K562 (cell line): Measurements from ENCODE around the gene LYST. TPM values are rescaled to one million over a fixed set of nuclear protein-coding genes. Genes with fewer than 3 reads are reported as not detected.

Experiments used
- ATAC-seq: fragments of 200-7000 bp; cut with Tn5 transposase; 3 replicates; pipeline ENCODE4 v1.9.1; 2020; ENCODE audit warnings: moderate library complexity
- BruUV-seq: library from RNA; stranded (reverse); fragments of 400-500 nt; replicated peaks from 2 replicates; lab custom pipeline; 2021; lab: Mats Ljungman, UMichigan
- CTCF ChIA-PET: fragments of 300-600 bp; formaldehyde crosslinking; extraction: SDS; loops from one replicate; lab custom pipeline; 2021; ENCODE audit warnings: low intra/inter-chr PET ratio; lab: Yijun Ruan, JAX
- POLR2A ChIA-PET: fragments of 300-600, 350-650 bp; sonication (Branson Sonifier 250); formaldehyde crosslinking; extraction: SDS; loops from one replicate; lab custom pipeline; 2021; ENCODE audit warnings: antibody characterized with exemption, inconsistent platforms; lab: Yijun Ruan, JAX
- DNase-seq, 4 experiments: peaks; one replicate each; pipeline versions ENCODE4 v3.0.0 to v3.0.0-alpha.2; 2011 to 2018; ENCODE audit warnings: low spot score in 3 of 4, mixed read lengths in 3 of 4; ENCODE audit errors: extremely low read depth in 1 of 4
- FAIRE-seq: peaks from 2 replicates; lab custom pipeline; 2011; peaks lifted over from hg19 to GRCh38; lab: Jason Lieb, UNC
- H2AFZ ChIP-seq: 2 replicates; pipeline ENCODE4 v1.6.0; 2011; ENCODE audit warnings: low read depth, low read length, control low read depth, inconsistent platforms
- H3K27ac ChIP-seq: fragments of 200-600 bp; 3 replicates; pipeline ENCODE4 v1.8.0; 2011; ENCODE audit warnings: low read depth, mild to moderate bottlenecking, control low read depth, inconsistent platforms, low read length, moderate library complexity, mixed read lengths; ENCODE audit errors: extremely low read depth
- H3K27me3 ChIP-seq, 2 experiments: fragments of 300-600 bp in 1 of 2; 2 replicates in 1 of 2; 3 replicates in 1 of 2; pipeline versions ENCODE4 v1.6.0 to v1.8.0; 2011; ENCODE audit warnings: inconsistent platforms in 2 of 2, low read length in 2 of 2, mild to moderate bottlenecking in 1 of 2, mixed read lengths in 1 of 2, moderate library complexity in 1 of 2; ENCODE audit not compliant: control insufficient read depth in 2 of 2, insufficient read depth in 2 of 2
- H3K36me3 ChIP-seq: fragments of 300-600 bp; 3 replicates; pipeline ENCODE4 v1.8.0; 2011; ENCODE audit warnings: mild to moderate bottlenecking, low read length, inconsistent platforms; ENCODE audit not compliant: control insufficient read depth, insufficient read depth
- H3K4me1 ChIP-seq, 2 experiments: fragments of 200-600 bp in 1 of 2; replicated peaks in 1 of 2; 2 replicates in 1 of 2; 3 replicates in 1 of 2; pipeline versions ENCODE4 v1.5.1 to v1.8.0; 2011; ENCODE audit warnings: inconsistent platforms in 2 of 2, low read length in 2 of 2, mild to moderate bottlenecking in 1 of 2, mixed read lengths in 1 of 2, moderate library complexity in 1 of 2; ENCODE audit not compliant: control insufficient read depth in 2 of 2, insufficient read depth in 2 of 2
- H3K4me2 ChIP-seq: 2 replicates; pipeline ENCODE4 v1.6.1; 2011; ENCODE audit warnings: low read length, control low read depth, inconsistent platforms, mixed read lengths; ENCODE audit not compliant: insufficient read depth
- H3K4me3 ChIP-seq: fragments of 200-600 bp; sonication (generic), shearing (Covaris generic); 2 replicates; pipeline ENCODE4 v1.5.1; 2016; ENCODE audit warnings: control low read depth, inconsistent platforms
- H3K79me2 ChIP-seq: fragments of 200-600 bp; 3 replicates; pipeline ENCODE4 v1.8.0; 2011; ENCODE audit warnings: low read length, inconsistent platforms; ENCODE audit not compliant: control insufficient read depth, insufficient read depth
- H3K9ac ChIP-seq, 2 experiments: 2 replicates each; pipeline versions ENCODE4 v1.6.0 to v1.6.1; 2011; ENCODE audit warnings: low read depth in 2 of 2, low read length in 2 of 2, control low read depth in 1 of 2, inconsistent platforms in 1 of 2, mild to moderate bottlenecking in 1 of 2, mixed read lengths in 1 of 2; ENCODE audit not compliant: insufficient read depth in 1 of 2
- H3K9me1 ChIP-seq: one replicate; pipeline ENCODE4 v1.6.0; 2011; ENCODE audit warnings: inconsistent platforms, mild to moderate bottlenecking, low read length, moderate library complexity; ENCODE audit not compliant: control insufficient read depth, insufficient read depth
- H3K9me3 ChIP-seq: replicated peaks from 2 replicates; pipeline ENCODE4 v1.5.1; 2011; ENCODE audit warnings: low read depth, low read length, inconsistent platforms; ENCODE audit not compliant: control insufficient read depth, insufficient read depth
- H4K20me1 ChIP-seq: replicated peaks from 2 replicates; pipeline ENCODE4 v1.6.1; 2011; ENCODE audit warnings: low read length, inconsistent platforms, mixed read lengths; ENCODE audit not compliant: control insufficient read depth, insufficient read depth
- GABPA ChIP-seq: fragments of 200-800 bp; sonication (Bioruptor generic); conservative IDR thresholded peaks from 2 replicates; pipeline ENCODE4 v1.6.1; 2016; ENCODE audit warnings: low read depth, missing genetic modification characterization, missing compliant biosample characterization
- NFIX ChIP-seq: fragments of 250-450 bp; sonication (Bioruptor Pico); IDR thresholded peaks from 2 replicates; pipeline ENCODE4 v1.4.0; 2020; ENCODE audit warnings: low read depth, mild to moderate bottlenecking, moderate library complexity
- SAFB ChIP-seq: fragments of 200-400 bp; formaldehyde crosslinking; IDR thresholded peaks from 2 replicates; pipeline ENCODE4 v1.6.1; 2017; ENCODE audit warnings: low read depth, low read length, borderline replicate concordance
- SMAD3 ChIP-seq: fragments of 450-650 bp; formaldehyde crosslinking; conservative IDR thresholded peaks from 2 replicates; pipeline ENCODE4 v1.4.0; 2020; ENCODE audit warnings: mild to moderate bottlenecking
- SUPT5H ChIP-seq: fragments of 450-650 bp; IDR thresholded peaks from 2 replicates; pipeline ENCODE4 v1.6.1; 2016
- ZKSCAN3 ChIP-seq: fragments of 250-450 bp; sonication (Bioruptor Pico); IDR thresholded peaks from 2 replicates; pipeline ENCODE4 v1.4.0; 2020
- ZNF121 ChIP-seq: sonication (generic); formaldehyde crosslinking; conservative IDR thresholded peaks from 2 replicates; pipeline ENCODE4 v1.8.0; 2022; ENCODE audit warnings: missing genetic modification reagents
- ZNF143 ChIP-seq: sonication (generic); formaldehyde crosslinking; IDR thresholded peaks from 2 replicates; pipeline ENCODE4 v1.9.0; 2022; ENCODE audit warnings: mild to moderate bottlenecking, missing genetic modification reagents
- ZNF584 ChIP-seq: fragments of 200-800 bp; sonication (Bioruptor generic); IDR thresholded peaks from 2 replicates; pipeline ENCODE4 v1.6.1; 2016; ENCODE audit warnings: low read depth, mild to moderate bottlenecking, missing genetic modification characterization, missing compliant biosample characterization
- ZNF695 ChIP-seq: fragments of 450-650 bp; formaldehyde crosslinking; IDR thresholded peaks from 2 replicates; pipeline ENCODE4 v1.4.0; 2020; ENCODE audit warnings: mild to moderate bottlenecking, moderate library complexity
- WGBS: fragments of 100-300 bp; shearing (Covaris generic); methylation state at CpG from one replicate; pipeline ENCODE4 v1.1.6; 2016; ENCODE audit warnings: low coverage, mixed read lengths; ENCODE audit not compliant: insufficient coverage; ENCODE audit errors: missing lambda C conversion rate; 5-methylcytosine and 5-hydroxymethylcytosine counted together
- in situ Hi-C: fragments of 300-500 bp; cut with MboI; formaldehyde crosslinking; loops from 4 replicates; pipeline ENCODE4 v1.15.0; 2018; ENCODE audit warnings: inconsistent platforms, mixed read lengths
- intact Hi-C: fragments of 100-400 bp; cut with micrococcal nuclease; formaldehyde crosslinking; loops from 2 replicates; pipeline ENCODE4 v1.14.2; 2022
- polyA plus RNA-seq, 8 experiments: library from polyadenylated mRNA; depleted of rRNA in 4 of 8; stranded (reverse) in 5 of 8; unstranded in 3 of 8; fragments of >200 nt; fragmentation: Nextera tagmentation in 2 of 8; fragmentation: Illumina TruSeq in 1 of 8; extraction: Ambion mirVana in 2 of 8; extraction: Trizol in 1 of 8; gene quantifications; 2 replicates each; pipeline versions ENCODE4 v1.2.1 to v1.2.3, GENCODE V29; 2011 to 2014; ENCODE audit warnings: inconsistent platforms in 1 of 8, missing spikeins in 1 of 8
- total RNA-seq, 7 experiments: library from RNA; depleted of rRNA in 6 of 7; stranded (reverse); fragments of >200 nt in 6 of 7; fragmentation: Illumina TruSeq in 2 of 7; extraction: Trizol in 2 of 7; gene quantifications; 2 replicates each; pipeline versions ENCODE4 v1.2.1 to v1.2.3, GENCODE V29; 2011 to 2021; ENCODE audit warnings: low replicate concordance in 1 of 7

The LYST gene
- total and polyA plus RNA-seq, 9 of the 15 experiments (the other 6 are each of a cell fraction or from before 2014, with no cell fraction given), result 0.73 to 2.4 (median 1.4) TPM

DNA sequence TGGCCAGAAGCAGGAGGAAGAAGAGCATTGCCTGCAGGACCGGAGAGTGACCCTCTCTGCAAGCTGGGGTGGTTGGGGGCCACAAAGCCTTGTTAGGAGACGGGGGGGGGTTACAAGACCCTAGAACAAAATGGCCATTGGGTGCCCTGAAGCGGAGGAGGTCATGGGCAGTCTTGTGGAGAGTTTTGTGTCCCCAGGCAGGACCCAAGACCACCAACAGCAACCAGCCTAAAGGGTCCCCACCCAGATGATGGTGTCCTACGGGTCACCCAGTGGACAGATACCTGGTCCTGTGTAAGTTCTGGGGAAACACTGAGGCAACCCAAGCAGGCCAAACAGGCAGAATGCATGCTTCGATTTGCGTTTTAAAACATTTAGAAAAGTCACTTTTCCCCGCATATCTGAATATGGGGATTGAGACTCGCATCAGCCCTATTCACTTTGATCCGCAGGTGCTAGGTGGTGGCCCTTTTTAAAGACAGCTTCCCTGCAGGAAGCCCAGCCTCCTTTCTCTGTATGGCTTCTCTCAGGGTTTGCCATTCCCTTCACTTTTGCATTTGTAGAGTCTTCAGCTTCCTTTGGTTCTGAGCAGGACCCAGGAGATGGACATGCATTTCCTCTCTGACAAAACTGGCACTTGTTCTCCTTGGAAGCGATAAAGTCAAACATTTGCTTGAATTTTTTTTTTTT lies 238.2 kb downstream of the LYST start:
- Histone ChIP-seq H3K27me3 (peaks cover 44 to 76% of the 10 kb centered on the region in 2 experiments; a peak in 4 of 5 replicates), H4K20me1 (0 out of 2 replicates have a peak, but pooled peaks cover 2% of the 10 kb centered on the region), H3K4me2 (no peak overlapping the region), H3K27ac (no peak overlapping the region), H3K9ac (no peak overlapping the region), H2AFZ (no peak overlapping the region), H3K9me3 (no peaks in the 10 kb centered on the region), H3K79me2 (no peaks in the 10 kb centered on the region)
- ChIA-PET CTCF (no interaction called here), POLR2A (no interaction called here)
- TF ChIP-seq SMAD3 (CRISPR knock-in tag), result no peak
- TF ChIP-seq GABPA, result no peak
- no peak for TF ChIP-seq NFIX (CRISPR knock-in tag)
- no peak for TF ChIP-seq ZKSCAN3 (CRISPR knock-in tag)
- TF ChIP-seq ZNF584 (CRISPR knock-in tag), result no peak
- no peak for TF ChIP-seq ZNF143 (CRISPR knock-in tag)
- TF ChIP-seq SUPT5H, result no peak
- no peak for TF ChIP-seq ZNF121
- TF ChIP-seq SAFB, result no peak
- TF ChIP-seq ZNF695 (CRISPR knock-in tag), result no peak
- TF ChIP-seq, all 486 proteins: peak for 0
- ATAC-seq (no peak), DNase-seq (no peak), FAIRE-seq (no peak)
- Histone ChIP-seq H3K9me1 (no peaks in the 10 kb centered on the region), H3K4me3 (no peak overlapping the region), H3K4me1 (no peaks in the 10 kb centered on the region), H3K36me3 (no peaks in the 10 kb centered on the region)
- intact Hi-C loops (no loop called here), in situ Hi-C loops (no loop called here)
- BruUV-seq, result no TSS peak
- WGBS, result 0% methylated on average over 10 of the region's 10 CpGs
